SU-DHL-6 (cell line): Measurements from ENCODE around the gene APOL4.

Source experiments
- CTCF ChIP-seq: fragments of 200-600 bp; sonication (generic); IDR thresholded peaks from one replicate; pipeline ENCODE4 v1.5.1; 2017; ENCODE audit warnings: antibody characterized with exemption, mild to moderate bottlenecking, low read length, moderate library complexity; ENCODE audit not compliant: insufficient read depth, poor library complexity, severe bottlenecking
- EZH2phosphoT487 ChIP-seq: fragments of 200-600 bp; sonication (generic), shearing (Covaris generic); conservative IDR thresholded peaks from 2 replicates; pipeline ENCODE4 v1.6.1; 2018; ENCODE audit warnings: mild to moderate bottlenecking, antibody characterized with exemption, low read length, moderate library complexity, mixed read lengths

GRCh38 chr22:36198536-36198935, 3.1 kb downstream of the APOL4 start:
- TF ChIP-seq CTCF: no peak
- no peak for TF ChIP-seq EZH2phosphoT487
